GM12878 (cell line): Measurements from ENCODE around the gene RNF220.
A peak's percentile ranks its signal among the peaks of the same experiment; 100 is the strongest.

ENCODE experiments used
- BRCA1 ChIP-seq: IDR thresholded peaks from 2 replicates; pipeline ENCODE4 v1.6.1; 2011; ENCODE audit warnings: low read depth, low read length, improper control_type of control experiment
- CBX3 ChIP-seq: fragments of 200-600 bp; sonication (generic); IDR thresholded peaks from 2 replicates; pipeline ENCODE4 v1.6.1; 2016; ENCODE audit warnings: low read depth, borderline replicate concordance
- EZH2 ChIP-seq: IDR thresholded peaks from 2 replicates; pipeline ENCODE4 v1.6.1; 2012; ENCODE audit warnings: low read depth, mild to moderate bottlenecking, control low read depth, inconsistent platforms, low read length, borderline replicate concordance; ENCODE audit not compliant: control insufficient read depth
- GATAD2B ChIP-seq: fragments of 450-650 bp; conservative IDR thresholded peaks from 2 replicates; pipeline ENCODE4 v1.6.1; 2017; ENCODE audit warnings: low read depth, mild to moderate bottlenecking, moderate library complexity
- JUND ChIP-seq: IDR thresholded peaks from 2 replicates; pipeline ENCODE4 v1.6.1; 2012; ENCODE audit warnings: low read depth, mild to moderate bottlenecking, low read length, improper control_type of control experiment, moderate library complexity
- MTA3 ChIP-seq: IDR thresholded peaks from 2 replicates; pipeline ENCODE4 v1.6.1; 2012; ENCODE audit warnings: low read length, inconsistent platforms, borderline replicate concordance
- NR2F1 ChIP-seq: fragments of 450-650 bp; conservative IDR thresholded peaks from 2 replicates; pipeline ENCODE4 v1.6.1; 2017; ENCODE audit warnings: mild to moderate bottlenecking
- POLR2A ChIP-seq: IDR thresholded peaks from 2 replicates; pipeline ENCODE4 v1.6.1; 2011; ENCODE audit warnings: low read depth, mild to moderate bottlenecking, low read length
- RAD21 ChIP-seq: IDR thresholded peaks from 2 replicates; pipeline ENCODE4 v1.6.1; 2011; ENCODE audit warnings: mild to moderate bottlenecking, low read depth, low read length, moderate library complexity; ENCODE audit not compliant: insufficient read depth
- RCOR1 ChIP-seq: conservative IDR thresholded peaks from 2 replicates; pipeline ENCODE4 v1.6.1; 2012; ENCODE audit warnings: low read depth, low read length, improper control_type of control experiment
- SIX5 ChIP-seq: IDR thresholded peaks from 2 replicates; pipeline ENCODE4 v1.6.1; 2011; ENCODE audit warnings: mild to moderate bottlenecking, low read depth, low read length, moderate library complexity; ENCODE audit not compliant: severe bottlenecking
- SPI1 ChIP-seq: IDR thresholded peaks from 2 replicates; pipeline ENCODE4 v1.6.1; 2011; ENCODE audit warnings: low read depth, mild to moderate bottlenecking, low read length, moderate library complexity, borderline replicate concordance; ENCODE audit not compliant: insufficient read depth
- TF ChIP-seq, protein P1 (sequence below), 3 experiments: IDR thresholded peaks in 2 of 3; conservative IDR thresholded peaks in 1 of 3; 2 replicates each; pipeline ENCODE4 v1.5.1; 2011; ENCODE audit warnings: low read depth in 3 of 3, low read length in 3 of 3, mild to moderate bottlenecking in 3 of 3, control low read depth in 2 of 3, moderate library complexity in 2 of 3, inconsistent platforms in 1 of 3, mixed read lengths in 1 of 3; ENCODE audit not compliant: control insufficient read depth in 2 of 3, insufficient read depth in 1 of 3; ENCODE audit errors: extremely low read depth in 1 of 3
- TF ChIP-seq, protein P2 (sequence below): IDR thresholded peaks from 2 replicates; pipeline ENCODE4 v1.6.1; 2012; ENCODE audit warnings: low read depth, low read length, improper control_type of control experiment

DNA sequence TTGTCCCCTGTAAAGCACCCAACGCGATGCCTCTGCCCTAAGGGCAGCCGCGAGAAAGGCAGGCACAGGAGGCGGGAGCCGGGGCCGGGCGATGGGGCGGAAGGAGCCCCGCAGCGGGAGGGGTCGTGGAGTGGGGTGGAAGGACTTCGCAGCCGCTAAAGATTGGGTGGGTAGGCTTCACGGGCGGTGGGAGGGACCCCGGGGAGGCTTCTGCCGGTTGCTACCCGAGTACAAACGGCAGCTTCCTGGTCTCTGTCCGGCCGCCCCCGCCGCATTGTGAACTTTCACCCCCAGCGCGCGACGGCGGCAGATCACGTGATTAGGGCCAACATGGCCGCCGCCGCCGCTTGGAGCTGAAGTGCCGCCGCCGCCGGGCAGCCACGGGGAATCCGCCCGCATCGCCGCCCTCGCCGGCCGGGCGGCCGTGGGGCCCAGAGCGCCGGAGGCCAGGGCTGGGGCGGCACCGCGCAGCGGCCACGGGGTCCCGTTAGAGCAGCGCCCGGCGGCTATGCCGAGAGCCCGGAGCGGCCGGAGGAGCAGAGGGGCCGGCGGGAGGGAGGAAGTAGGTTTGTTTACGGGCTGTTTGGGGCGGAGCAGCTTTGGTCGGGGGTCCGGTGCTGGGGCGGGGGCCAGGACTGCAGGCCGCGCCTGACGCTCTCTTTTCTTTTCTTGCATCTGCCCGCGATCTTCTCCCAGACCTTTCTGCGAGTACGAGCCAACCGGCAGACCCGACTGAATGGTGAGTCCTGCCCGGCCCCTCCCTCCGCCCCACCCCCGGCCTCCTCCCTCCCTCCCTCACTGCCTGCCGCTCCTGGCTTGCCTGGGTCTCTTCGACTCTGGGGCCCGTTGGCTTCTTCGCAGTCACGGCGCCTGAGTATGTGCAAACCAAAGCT is 226.8 kb downstream of the RNF220 start:
- TF ChIP-seq POLR2A (peak; percentile 91), GATAD2B (peak; percentile 98), MTA3 (no peak), CBX3 (no peak), BRCA1 (no peak), RCOR1 (no peak), NR2F1 (peak; percentile 96), SIX5 (no peak), RAD21 (no peak), SPI1 (peak; percentile 57; the same call in 1 of the 2 replicates), JUND (no peak), EZH2 (no peak)
- TF ChIP-seq, protein P1, sequence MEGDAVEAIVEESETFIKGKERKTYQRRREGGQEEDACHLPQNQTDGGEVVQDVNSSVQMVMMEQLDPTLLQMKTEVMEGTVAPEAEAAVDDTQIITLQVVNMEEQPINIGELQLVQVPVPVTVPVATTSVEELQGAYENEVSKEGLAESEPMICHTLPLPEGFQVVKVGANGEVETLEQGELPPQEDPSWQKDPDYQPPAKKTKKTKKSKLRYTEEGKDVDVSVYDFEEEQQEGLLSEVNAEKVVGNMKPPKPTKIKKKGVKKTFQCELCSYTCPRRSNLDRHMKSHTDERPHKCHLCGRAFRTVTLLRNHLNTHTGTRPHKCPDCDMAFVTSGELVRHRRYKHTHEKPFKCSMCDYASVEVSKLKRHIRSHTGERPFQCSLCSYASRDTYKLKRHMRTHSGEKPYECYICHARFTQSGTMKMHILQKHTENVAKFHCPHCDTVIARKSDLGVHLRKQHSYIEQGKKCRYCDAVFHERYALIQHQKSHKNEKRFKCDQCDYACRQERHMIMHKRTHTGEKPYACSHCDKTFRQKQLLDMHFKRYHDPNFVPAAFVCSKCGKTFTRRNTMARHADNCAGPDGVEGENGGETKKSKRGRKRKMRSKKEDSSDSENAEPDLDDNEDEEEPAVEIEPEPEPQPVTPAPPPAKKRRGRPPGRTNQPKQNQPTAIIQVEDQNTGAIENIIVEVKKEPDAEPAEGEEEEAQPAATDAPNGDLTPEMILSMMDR (IDR thresholded peaks at IDR 0.05 in 2 of 3, conservative IDR thresholded peaks at IDR 0.05 in 1 of 3; ENCODE audit: control insufficient read depth in 2 of 3, extremely low read depth in 1 of 3, insufficient read depth in 1 of 3, low read depth in 3 of 3, low read length in 3 of 3) = no peak
- TF ChIP-seq, protein P2, sequence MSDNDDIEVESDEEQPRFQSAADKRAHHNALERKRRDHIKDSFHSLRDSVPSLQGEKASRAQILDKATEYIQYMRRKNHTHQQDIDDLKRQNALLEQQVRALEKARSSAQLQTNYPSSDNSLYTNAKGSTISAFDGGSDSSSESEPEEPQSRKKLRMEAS = peak; percentile 67
